Upper lobe of right lung (tissue), 1 donor: ENCODE results near the gene CLCA4. TPM values are rescaled to one million over a fixed set of nuclear protein-coding genes. Genes with fewer than 3 reads are reported as not detected.

Experiments
- ATAC-seq: fragments of 200-7000 bp; cut with Tn5 transposase; one replicate; pipeline ENCODE4 v1.9.1; 2020; ENCODE audit warnings: mild to moderate bottlenecking, moderate library complexity
- DNase-seq: peaks from one replicate; pipeline ENCODE4 v3.0.0-alpha.2; 2020
- H3K27ac ChIP-seq: fragments of 200-600 bp; one replicate; pipeline ENCODE4 v1.8.0; 2022
- H3K27me3 ChIP-seq: fragments of 200-600 bp; one replicate; pipeline ENCODE4 v1.8.0; 2022; ENCODE audit warnings: mild to moderate bottlenecking
- H3K36me3 ChIP-seq: fragments of 200-600 bp; one replicate; pipeline ENCODE4 v1.8.0; 2022
- H3K4me1 ChIP-seq: fragments of 200-600 bp; one replicate; pipeline ENCODE4 v1.8.0; 2022
- H3K4me3 ChIP-seq: fragments of 200-600 bp; one replicate; pipeline ENCODE4 v1.8.0; 2022; ENCODE audit warnings: mild to moderate bottlenecking
- H3K9me3 ChIP-seq: fragments of 200-600 bp; one replicate; pipeline ENCODE4 v1.8.0; 2022
- intact Hi-C: fragments of 100-400 bp; cut with DNase I; formaldehyde crosslinking; loops from one replicate; pipeline ENCODE4 v1.11.0; 2022
- total RNA-seq: library from RNA; stranded (reverse); fragmentation: NEBNext Ultra II Directional; extraction: Animal tissue kit (Norgen Biotek cat#: 25700); gene quantifications from one replicate; pipeline ENCODE4 v1.2.1, GENCODE V29; 2021
- TF ChIP-seq, protein P1 (sequence below): fragments of 200-600 bp; IDR thresholded peaks from one replicate; pipeline ENCODE4 v1.8.0; 2022; ENCODE audit warnings: antibody characterized with exemption
- donor health status: DM: no; HTN: yes; CAD: no; lungs with severe emphysema.

The CLCA4 gene
- total RNA-seq, 1 donor from 2014 or later, result not detected

DNA sequence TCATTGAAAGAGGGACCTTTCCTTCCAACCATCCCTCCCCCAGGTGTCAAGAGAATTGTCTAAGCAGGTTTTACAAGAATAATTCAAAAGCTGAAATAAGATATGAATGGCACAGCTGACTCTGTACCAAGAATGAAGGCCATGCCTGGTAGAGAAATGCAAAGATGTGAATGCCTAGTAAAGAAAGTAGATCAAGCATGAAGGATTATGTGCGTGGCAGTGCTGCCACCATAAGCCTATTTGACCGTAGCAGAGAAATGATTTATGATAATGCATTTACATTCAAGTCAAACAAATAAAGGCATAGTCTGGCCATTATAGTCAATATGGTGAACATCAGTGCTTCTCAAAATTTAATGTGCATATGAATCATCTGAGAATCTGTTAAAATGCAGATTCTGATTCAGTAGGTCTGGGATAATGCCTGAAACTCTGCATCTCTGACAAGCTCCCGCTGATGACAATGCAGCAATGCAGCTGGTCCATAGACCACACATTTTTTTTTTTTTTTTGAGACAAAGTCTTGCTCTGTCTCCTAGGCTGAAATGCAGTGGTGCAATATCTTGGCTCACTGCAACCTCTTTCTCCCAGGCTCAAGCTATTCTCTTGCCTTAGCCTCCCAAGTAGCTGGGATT, 16.6 kb upstream of the CLCA4 start:
- TF ChIP-seq, protein P1, sequence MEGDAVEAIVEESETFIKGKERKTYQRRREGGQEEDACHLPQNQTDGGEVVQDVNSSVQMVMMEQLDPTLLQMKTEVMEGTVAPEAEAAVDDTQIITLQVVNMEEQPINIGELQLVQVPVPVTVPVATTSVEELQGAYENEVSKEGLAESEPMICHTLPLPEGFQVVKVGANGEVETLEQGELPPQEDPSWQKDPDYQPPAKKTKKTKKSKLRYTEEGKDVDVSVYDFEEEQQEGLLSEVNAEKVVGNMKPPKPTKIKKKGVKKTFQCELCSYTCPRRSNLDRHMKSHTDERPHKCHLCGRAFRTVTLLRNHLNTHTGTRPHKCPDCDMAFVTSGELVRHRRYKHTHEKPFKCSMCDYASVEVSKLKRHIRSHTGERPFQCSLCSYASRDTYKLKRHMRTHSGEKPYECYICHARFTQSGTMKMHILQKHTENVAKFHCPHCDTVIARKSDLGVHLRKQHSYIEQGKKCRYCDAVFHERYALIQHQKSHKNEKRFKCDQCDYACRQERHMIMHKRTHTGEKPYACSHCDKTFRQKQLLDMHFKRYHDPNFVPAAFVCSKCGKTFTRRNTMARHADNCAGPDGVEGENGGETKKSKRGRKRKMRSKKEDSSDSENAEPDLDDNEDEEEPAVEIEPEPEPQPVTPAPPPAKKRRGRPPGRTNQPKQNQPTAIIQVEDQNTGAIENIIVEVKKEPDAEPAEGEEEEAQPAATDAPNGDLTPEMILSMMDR, result no peak
- H3K4me3 ChIP-seq, result no peak overlapping the region
- no peak overlapping the region for H3K27ac ChIP-seq
- H3K36me3 ChIP-seq, result no peaks in the 10 kb centered on the region
- ATAC-seq, result no peak
- H3K27me3 ChIP-seq, result no peaks in the 10 kb centered on the region
- no peaks in the 10 kb centered on the region for H3K4me1 ChIP-seq
- intact Hi-C loops, result no loop called here
- no peak for DNase-seq
- H3K9me3 ChIP-seq, result no peaks in the 10 kb centered on the region

DNA sequence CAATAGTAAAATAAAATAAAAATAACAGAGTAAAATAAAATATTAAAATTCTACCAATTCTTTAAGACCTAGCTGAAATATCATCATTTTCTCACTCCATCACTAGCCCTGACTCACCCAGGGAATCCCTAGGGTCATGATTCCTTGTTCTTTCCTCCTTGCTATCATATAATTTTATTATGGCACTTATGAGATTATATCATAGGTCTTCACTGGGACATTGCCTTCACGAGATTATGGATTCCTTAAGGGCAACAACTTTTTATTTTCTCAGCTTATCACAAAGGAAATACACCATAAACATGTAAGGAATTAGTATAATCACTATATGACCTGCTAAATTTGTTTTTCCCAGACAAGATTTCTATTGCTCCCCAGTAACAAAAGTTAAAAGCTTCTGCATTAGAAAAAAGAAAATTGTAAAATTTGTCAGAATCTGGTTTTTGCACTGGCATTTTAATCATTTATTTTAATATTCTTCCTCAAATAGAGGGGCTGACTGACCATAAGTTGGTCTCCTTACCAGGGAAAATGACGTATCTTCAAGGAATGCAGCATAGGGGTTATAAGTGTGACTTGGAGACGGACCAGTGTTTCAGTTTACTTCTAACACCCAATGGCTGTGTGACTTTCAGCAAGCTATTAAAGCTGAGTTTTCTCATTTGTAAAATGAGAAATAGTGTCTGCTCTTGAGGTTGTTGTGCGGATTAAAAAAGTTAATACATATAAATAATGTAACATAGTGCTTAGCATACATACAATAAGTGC, 8.8 kb upstream of the CLCA4 start:
- DNase-seq, result no peak
- H3K9me3 ChIP-seq, result no peaks in the 10 kb centered on the region
- TF ChIP-seq, protein P1, result no peak

DNA sequence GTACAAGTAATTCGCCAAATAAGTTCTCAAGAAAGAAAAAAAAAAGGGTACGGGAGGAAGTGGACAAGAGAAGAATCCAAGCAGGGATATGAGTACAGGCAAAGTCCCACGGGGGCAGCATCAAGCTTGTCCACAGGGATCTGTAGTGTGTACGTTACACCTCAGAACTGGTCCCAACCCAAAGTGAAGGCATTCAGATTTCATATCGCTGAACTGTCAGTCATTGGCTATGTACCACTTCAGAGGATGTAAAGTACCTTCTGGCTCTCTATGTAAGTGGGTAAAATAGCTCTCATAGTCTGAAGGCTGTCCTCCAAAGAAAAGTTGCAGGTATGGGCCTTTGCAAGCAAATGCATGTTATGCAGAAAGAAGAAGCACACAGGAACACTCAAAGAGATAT, 8.1 kb upstream of the CLCA4 start:
- no peaks in the 10 kb centered on the region for H3K36me3 ChIP-seq
- no peaks in the 10 kb centered on the region for H3K27me3 ChIP-seq
- H3K27ac ChIP-seq, result no peak overlapping the region
- DNase-seq (no peak), ATAC-seq (peak; percentile 76)
- H3K4me3 ChIP-seq, result no peak overlapping the region
- intact Hi-C loops, result no loop called here
- no peaks in the 10 kb centered on the region for H3K4me1 ChIP-seq
- TF ChIP-seq, protein P1, result no peak
- no peaks in the 10 kb centered on the region for H3K9me3 ChIP-seq

More for the DNA sequence above, 8.8 kb upstream of the CLCA4 start:
- Histone ChIP-seq H3K27me3 (no peaks in the 10 kb centered on the region), H3K36me3 (no peaks in the 10 kb centered on the region), H3K4me3 (no peak overlapping the region), H3K4me1 (no peaks in the 10 kb centered on the region), H3K27ac (no peak overlapping the region)
- no peak for ATAC-seq
- intact Hi-C loops, result no loop called here

DNA sequence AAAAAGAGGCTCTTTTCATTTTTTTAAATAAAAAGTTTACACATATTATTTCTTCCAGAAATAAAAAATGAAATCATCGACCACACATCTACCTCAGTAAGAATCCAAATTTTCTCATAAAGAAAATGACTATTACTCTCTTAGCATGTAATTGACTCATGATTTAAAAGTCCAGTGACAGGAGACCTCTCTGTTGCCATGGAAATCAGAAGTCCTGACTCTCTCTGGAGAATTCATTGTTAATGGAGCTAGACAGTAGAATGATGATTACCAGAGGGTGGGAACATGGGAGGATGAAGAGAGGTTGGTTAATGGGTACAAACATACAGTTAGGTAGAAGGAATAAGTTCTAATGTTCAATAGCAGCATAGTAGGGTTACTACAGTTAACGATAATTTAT, 5.0 kb upstream of the CLCA4 start:
- Histone ChIP-seq H3K9me3 (no peaks in the 10 kb centered on the region), H3K4me1 (no peaks in the 10 kb centered on the region), H3K27ac (no peak overlapping the region), H3K4me3 (no peak overlapping the region), H3K36me3 (no peaks in the 10 kb centered on the region), H3K27me3 (no peaks in the 10 kb centered on the region)
- TF ChIP-seq, protein P1, result no peak
- DNase-seq (no peak), ATAC-seq (no peak)
- intact Hi-C loops, result no loop called here

DNA sequence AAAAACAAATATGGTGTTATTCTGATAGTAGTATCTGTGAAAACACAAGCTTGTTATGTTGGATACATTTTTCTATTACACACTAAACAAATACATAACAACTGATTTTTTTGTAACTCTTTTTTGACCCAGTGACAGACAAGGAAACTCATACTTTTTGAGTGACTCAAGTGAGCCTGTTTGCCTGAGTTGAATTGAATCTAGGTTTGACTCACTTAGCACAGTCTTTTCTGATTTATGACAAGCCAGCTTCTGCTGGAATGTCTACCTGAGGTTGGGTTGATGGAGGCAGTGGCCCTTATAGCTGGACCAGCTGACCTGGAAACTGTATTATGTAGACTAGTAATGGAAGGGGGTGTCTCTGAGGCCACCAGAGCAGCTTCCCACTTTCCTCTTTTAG, 4.2 kb upstream of the CLCA4 start:
- Histone ChIP-seq H3K4me1 (no peaks in the 10 kb centered on the region), H3K9me3 (no peaks in the 10 kb centered on the region), H3K36me3 (no peaks in the 10 kb centered on the region), H3K27ac (no peak overlapping the region), H3K4me3 (no peak overlapping the region), H3K27me3 (no peaks in the 10 kb centered on the region)
- ATAC-seq (no peak), DNase-seq (no peak)
- intact Hi-C loops, result no loop called here
- TF ChIP-seq, protein P1, result no peak
